HL-60 (cell line): ENCODE results near the gene FYN.
A peak's percentile ranks its signal among the peaks of the same experiment; 100 is the strongest.

ENCODE experiments used
- DNase-seq, 2 experiments: peaks; one replicate each; pipeline ENCODE4 v3.0.0-alpha.2; 2010 to 2020; ENCODE audit warnings: low read depth in 1 of 2, low spot score in 1 of 2
- H3K27ac ChIP-seq: fragments of 250-450 bp; sonication (Bioruptor Pico); replicated peaks from 2 replicates; pipeline ENCODE4 v1.5.1; 2020; ENCODE audit warnings: mild to moderate bottlenecking, moderate library complexity
- H3K27me3 ChIP-seq: fragments of 250-450 bp; sonication (Bioruptor Pico); 2 replicates; pipeline ENCODE4 v1.5.1; 2021; ENCODE audit warnings: mild to moderate bottlenecking, moderate library complexity; ENCODE audit not compliant: insufficient read depth, poor library complexity, severe bottlenecking
- H3K4me3 ChIP-seq: replicated peaks from 2 replicates; pipeline ENCODE4 v1.5.1; 2011; ENCODE audit warnings: mild to moderate bottlenecking, control low read depth, low read length; ENCODE audit not compliant: insufficient read depth
- GABPA ChIP-seq: IDR thresholded peaks from 2 replicates; pipeline ENCODE4 v1.6.1; 2012; ENCODE audit warnings: low read depth
- POLR2AphosphoS5 ChIP-seq: IDR thresholded peaks from 2 replicates; pipeline ENCODE4 v1.6.1; 2012; ENCODE audit warnings: low read depth
- REST ChIP-seq: IDR thresholded peaks from 2 replicates; pipeline ENCODE4 v1.6.1; 2012; ENCODE audit warnings: low read depth; ENCODE audit not compliant: insufficient replicate concordance
- SPI1 ChIP-seq: IDR thresholded peaks from 2 replicates; pipeline ENCODE4 v1.6.1; 2012; ENCODE audit warnings: low read depth, mild to moderate bottlenecking, borderline replicate concordance
- TF ChIP-seq, protein P1 (sequence below): IDR thresholded peaks from one replicate; pipeline ENCODE4 v1.5.1; 2011; ENCODE audit warnings: low read length, control low read depth, inconsistent platforms; ENCODE audit not compliant: insufficient read depth

FYN gene

GRCh38 chr6:111721753-111722154 lies 151.5 kb downstream of the FYN start:
- TF ChIP-seq, protein P1, sequence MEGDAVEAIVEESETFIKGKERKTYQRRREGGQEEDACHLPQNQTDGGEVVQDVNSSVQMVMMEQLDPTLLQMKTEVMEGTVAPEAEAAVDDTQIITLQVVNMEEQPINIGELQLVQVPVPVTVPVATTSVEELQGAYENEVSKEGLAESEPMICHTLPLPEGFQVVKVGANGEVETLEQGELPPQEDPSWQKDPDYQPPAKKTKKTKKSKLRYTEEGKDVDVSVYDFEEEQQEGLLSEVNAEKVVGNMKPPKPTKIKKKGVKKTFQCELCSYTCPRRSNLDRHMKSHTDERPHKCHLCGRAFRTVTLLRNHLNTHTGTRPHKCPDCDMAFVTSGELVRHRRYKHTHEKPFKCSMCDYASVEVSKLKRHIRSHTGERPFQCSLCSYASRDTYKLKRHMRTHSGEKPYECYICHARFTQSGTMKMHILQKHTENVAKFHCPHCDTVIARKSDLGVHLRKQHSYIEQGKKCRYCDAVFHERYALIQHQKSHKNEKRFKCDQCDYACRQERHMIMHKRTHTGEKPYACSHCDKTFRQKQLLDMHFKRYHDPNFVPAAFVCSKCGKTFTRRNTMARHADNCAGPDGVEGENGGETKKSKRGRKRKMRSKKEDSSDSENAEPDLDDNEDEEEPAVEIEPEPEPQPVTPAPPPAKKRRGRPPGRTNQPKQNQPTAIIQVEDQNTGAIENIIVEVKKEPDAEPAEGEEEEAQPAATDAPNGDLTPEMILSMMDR = peak; percentile 58
- no peak for TF ChIP-seq GABPA
- H3K27me3 ChIP-seq = no peaks in the 10 kb centered on the region
- peak in 1 of 2 experiments; percentile 30 for DNase-seq

DNA sequence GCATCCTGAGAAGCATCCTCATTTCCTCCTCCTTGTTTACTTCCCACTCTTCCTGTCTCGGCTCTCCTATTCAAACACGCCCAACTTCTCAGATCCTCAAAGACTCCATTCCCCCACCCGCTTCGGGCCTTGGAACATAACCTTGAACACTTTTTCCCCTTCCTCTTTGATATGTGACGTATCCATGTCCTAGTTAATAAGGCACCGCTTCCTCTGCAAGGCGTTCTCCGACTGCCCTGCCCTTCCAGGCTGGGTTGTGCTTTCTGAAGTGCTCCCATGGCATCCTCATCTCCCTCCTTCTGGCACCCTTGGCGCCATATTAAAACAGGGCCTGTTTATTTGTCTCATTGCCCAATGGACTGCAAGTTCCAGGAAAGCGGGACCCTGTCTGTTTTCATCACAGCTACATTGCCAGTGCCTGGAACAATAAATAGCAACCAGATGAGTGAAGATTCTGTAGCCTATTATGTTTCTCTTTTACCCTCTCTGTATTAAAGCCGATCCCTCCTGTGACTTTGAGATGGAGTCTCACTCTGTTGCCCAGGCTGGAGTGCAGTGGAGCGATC lies 152.2 kb downstream of the FYN start:
- no peak overlapping the region for H3K27ac ChIP-seq
- no peaks in the 10 kb centered on the region for H3K27me3 ChIP-seq
- DNase-seq = no peak
- no peak overlapping the region for H3K4me3 ChIP-seq
- no peak for TF ChIP-seq POLR2AphosphoS5
- TF ChIP-seq, protein P1 = no peak
- no peak for TF ChIP-seq REST
- TF ChIP-seq GABPA = no peak
- no peak for TF ChIP-seq SPI1

More at GRCh38 chr6:111721753-111722154, 151.5 kb downstream of the FYN start:
- H3K4me3 ChIP-seq = no peak overlapping the region
- no peak overlapping the region for H3K27ac ChIP-seq

DNA sequence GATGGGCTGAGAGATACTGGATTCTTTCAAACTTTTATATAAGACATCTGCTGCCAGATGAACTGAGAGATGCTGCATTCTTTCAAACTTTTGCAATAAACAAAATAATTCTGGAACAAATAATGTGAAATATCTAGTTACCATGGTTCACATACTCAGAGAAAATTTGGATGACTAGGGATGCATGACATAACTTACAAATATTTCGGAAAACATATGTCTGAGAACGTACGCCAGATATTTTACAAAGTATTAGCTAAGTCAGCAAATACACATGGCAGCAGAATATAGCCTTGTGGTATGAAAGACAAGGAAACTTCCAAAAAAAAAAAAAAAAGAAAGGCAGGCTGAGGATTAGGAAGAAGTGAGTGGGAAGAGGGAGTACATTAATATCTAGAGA lies 154.3 kb downstream of the FYN start:
- Histone ChIP-seq H3K27ac (no peak overlapping the region), H3K27me3 (no peaks in the 10 kb centered on the region), H3K4me3 (no peak overlapping the region)
- TF ChIP-seq POLR2AphosphoS5 (no peak), SPI1 (no peak), GABPA (no peak), REST (no peak)
- TF ChIP-seq, protein P1 = no peak
- DNase-seq = no peak

GRCh38 chr6:111718326-111718725 lies 154.9 kb downstream of the FYN start:
- no peak overlapping the region for H3K27ac ChIP-seq
- TF ChIP-seq REST (no peak), POLR2AphosphoS5 (no peak), GABPA (no peak), SPI1 (no peak)
- TF ChIP-seq, protein P1 = no peak
- H3K4me3 ChIP-seq = no peak overlapping the region
- no peaks in the 10 kb centered on the region for H3K27me3 ChIP-seq
- DNase-seq = no peak
